Measurements from ENCODE around the gene ERICH6B.

- TF ChIP-seq CTCF (conservative IDR thresholded peaks at IDR 0.05): no peak
- TF ChIP-seq EZH2 (IDR thresholded peaks at IDR 0.05; ENCODE audit: low read depth): no peak
These were observed 80.9 kb downstream of the ERICH6B start for GRCh38 chr13:45534604-45535003.

Data from PC-9 (cell line).